Lower leg skin (tissue), 3 donors: ENCODE results near the gene ENOX1.

ENCODE experiments used
- POLR2A ChIP-seq, 2 donors: fragments of 450-650 bp; IDR thresholded peaks; one replicate each; pipeline ENCODE4 v1.6.1; 2016 to 2017; ENCODE audit warnings: antibody characterized with exemption in 2 of 2, mild to moderate bottlenecking in 1 of 2, moderate library complexity in 1 of 2
- TF ChIP-seq, protein P1 (sequence below), 3 donors: fragments of 450-650 bp; IDR thresholded peaks; one replicate each; pipeline ENCODE4 v1.5.1; 2016; ENCODE audit warnings: antibody characterized with exemption in 3 of 3, mild to moderate bottlenecking in 3 of 3, moderate library complexity in 2 of 3

DNA sequence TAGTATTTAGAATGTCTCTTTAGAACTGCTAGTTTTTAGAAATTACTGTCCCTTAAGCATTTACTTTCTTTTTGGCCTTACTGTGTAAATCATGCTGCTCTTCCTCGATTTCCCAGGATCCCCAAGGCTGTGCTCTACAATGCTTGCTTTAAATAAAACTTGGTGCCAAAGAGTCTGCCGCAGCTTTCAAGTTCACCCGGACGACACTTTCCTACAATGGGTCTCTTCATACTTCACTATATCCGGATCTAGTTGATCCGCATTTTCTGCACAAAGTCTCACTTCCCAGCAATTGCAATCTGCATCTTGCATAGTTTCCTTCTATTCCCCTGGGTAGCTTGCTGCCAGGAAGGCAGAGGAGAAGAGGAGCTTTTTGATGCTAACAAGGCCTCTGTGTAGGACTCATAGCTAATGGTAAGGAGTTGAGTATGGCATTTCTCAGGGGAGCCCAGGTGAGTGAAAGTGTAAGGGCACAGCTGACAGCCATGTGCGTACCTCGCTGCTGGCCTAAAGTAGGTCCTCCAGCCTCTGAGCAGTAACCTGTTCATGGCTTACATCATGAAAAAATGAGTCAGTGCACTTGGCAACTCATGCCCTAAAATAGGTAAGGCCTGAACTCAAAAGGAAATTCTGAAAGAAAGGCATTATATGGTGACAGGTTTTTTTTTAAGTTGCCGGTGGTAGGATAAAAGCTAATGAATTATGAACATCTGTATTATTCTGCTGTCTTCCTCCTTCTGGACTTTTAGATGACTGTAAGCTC lies 101.6 kb downstream of the ENOX1 start:
- TF ChIP-seq, protein P1, sequence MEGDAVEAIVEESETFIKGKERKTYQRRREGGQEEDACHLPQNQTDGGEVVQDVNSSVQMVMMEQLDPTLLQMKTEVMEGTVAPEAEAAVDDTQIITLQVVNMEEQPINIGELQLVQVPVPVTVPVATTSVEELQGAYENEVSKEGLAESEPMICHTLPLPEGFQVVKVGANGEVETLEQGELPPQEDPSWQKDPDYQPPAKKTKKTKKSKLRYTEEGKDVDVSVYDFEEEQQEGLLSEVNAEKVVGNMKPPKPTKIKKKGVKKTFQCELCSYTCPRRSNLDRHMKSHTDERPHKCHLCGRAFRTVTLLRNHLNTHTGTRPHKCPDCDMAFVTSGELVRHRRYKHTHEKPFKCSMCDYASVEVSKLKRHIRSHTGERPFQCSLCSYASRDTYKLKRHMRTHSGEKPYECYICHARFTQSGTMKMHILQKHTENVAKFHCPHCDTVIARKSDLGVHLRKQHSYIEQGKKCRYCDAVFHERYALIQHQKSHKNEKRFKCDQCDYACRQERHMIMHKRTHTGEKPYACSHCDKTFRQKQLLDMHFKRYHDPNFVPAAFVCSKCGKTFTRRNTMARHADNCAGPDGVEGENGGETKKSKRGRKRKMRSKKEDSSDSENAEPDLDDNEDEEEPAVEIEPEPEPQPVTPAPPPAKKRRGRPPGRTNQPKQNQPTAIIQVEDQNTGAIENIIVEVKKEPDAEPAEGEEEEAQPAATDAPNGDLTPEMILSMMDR (IDR thresholded peaks at IDR 0.05): no peak
- no peak for TF ChIP-seq POLR2A (IDR thresholded peaks at IDR 0.05)
